Measurements from ENCODE around the gene ARPIN.

The ARPIN gene

DNA sequence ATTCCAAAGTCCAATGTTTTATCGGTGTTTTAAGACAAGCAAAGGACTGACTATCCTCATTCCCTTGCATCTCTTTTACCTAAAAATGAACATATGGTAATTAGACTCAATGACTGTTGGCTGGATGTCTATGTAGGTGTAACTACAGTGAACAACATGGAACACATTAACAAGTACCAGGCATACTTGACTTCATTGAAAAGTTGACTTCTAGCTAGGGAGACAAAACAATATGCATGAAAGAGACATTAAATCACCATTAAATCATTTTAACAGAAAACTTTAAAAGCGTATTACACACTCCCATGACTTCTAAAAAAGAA is 63.8 kb downstream of the ARPIN start:
- no peak for DNase-seq (ENCODE audit: extremely low read depth, low read depth)
- TF ChIP-seq, protein P1, sequence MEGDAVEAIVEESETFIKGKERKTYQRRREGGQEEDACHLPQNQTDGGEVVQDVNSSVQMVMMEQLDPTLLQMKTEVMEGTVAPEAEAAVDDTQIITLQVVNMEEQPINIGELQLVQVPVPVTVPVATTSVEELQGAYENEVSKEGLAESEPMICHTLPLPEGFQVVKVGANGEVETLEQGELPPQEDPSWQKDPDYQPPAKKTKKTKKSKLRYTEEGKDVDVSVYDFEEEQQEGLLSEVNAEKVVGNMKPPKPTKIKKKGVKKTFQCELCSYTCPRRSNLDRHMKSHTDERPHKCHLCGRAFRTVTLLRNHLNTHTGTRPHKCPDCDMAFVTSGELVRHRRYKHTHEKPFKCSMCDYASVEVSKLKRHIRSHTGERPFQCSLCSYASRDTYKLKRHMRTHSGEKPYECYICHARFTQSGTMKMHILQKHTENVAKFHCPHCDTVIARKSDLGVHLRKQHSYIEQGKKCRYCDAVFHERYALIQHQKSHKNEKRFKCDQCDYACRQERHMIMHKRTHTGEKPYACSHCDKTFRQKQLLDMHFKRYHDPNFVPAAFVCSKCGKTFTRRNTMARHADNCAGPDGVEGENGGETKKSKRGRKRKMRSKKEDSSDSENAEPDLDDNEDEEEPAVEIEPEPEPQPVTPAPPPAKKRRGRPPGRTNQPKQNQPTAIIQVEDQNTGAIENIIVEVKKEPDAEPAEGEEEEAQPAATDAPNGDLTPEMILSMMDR (IDR thresholded peaks at IDR 0.05; ENCODE audit: low read depth, low read length), result no peak

DNA sequence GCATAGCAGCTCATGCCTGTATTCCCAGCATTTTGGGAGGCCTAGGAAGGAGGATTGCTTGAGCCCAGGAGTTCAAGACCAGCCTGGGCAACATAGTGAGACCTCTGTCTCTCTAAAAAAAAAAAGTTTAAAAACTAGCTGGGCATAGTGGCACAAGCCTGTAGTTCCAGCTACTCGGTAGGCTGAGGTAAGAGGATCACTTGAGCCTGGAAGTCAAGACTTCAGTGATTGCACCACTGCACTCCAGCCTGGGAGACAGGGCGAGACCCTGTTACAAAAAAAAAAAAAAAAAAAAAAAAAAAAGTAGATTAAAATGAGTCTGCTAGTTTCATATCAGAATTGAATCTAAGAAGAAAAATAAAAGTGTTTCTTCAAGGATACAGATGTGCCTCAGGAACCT is 65.7 kb downstream of the ARPIN start:
- TF ChIP-seq, protein P1 (IDR thresholded peaks at IDR 0.05; ENCODE audit: low read depth, low read length), result no peak
- DNase-seq (ENCODE audit: extremely low read depth, low read depth), result no peak

DNA sequence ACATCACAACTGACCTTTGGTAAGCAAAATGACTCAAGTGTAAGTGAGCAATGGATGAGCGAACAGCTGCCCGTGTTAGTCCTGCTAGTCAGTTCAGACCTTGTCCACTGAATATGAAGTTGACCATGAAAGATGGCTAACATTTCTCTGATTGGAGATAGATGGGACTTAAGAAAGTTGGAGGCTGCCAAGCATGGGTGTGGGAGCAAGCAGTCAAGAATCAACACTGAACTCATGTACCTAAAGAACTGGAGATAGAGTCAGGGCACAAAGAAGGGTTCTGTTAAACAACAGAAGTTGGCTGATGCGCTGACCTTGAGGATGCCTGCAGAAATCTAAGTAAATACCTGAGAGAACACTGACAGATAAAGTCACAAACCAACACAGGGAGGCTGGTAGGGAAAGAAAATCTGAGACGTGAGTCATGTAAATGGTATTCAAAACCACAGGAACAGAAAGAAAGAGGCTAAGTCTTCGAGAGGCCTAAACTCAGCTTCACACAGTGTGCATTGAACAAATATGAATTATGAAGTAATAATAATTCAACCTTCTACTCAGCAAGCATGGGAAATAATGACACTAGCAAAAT is 67.4 kb downstream of the ARPIN start:
- TF ChIP-seq, protein P1 (IDR thresholded peaks at IDR 0.05; ENCODE audit: low read depth, low read length), result no peak
- peak; percentile 49 for DNase-seq (ENCODE audit: extremely low read depth, low read depth)

Measured in AG09319 (cell line).